IMR-90 (cell line): ENCODE data around the gene NME1. TPM values are rescaled to one million over a fixed set of nuclear protein-coding genes. Genes with fewer than 3 reads are reported as not detected.

Experiments used
- BHLHE40 ChIP-seq: fragments of 150-350 bp; IDR thresholded peaks from 2 replicates; pipeline ENCODE4 v1.6.1; 2016; ENCODE audit warnings: mild to moderate bottlenecking, low read depth, low read length
- NFE2L2 ChIP-seq: fragments of 150-350 bp; IDR thresholded peaks from 2 replicates; pipeline ENCODE4 v1.6.1; 2016; ENCODE audit warnings: low read depth, mild to moderate bottlenecking, low read length
- RFX5 ChIP-seq: IDR thresholded peaks from 2 replicates; pipeline ENCODE4 v1.8.0; 2012; ENCODE audit warnings: low read depth, mild to moderate bottlenecking, low read length, moderate library complexity
- polyA plus RNA-seq, 3 experiments: library from polyadenylated mRNA; depleted of rRNA; stranded (reverse); fragments of >200 nt; gene quantifications; 2 replicates each; pipeline ENCODE4 v1.2.3, GENCODE V29; 2012; ENCODE audit warnings: low replicate concordance in 1 of 3
- total RNA-seq: library from RNA; depleted of rRNA; stranded (reverse); fragments of >200 nt; gene quantifications from 2 replicates; pipeline ENCODE4 v1.2.3, GENCODE V29; 2012

Gene NME1
- total and polyA plus RNA-seq, 2 of the 4 experiments (the other 2 are of a cell fraction): 311 to 312 TPM

GRCh38 chr17:51166198-51166986 lies 13.0 kb downstream of the NME1 start, which contains the start of gene NME2 (continued):
- TF ChIP-seq RFX5 (no peak), BHLHE40 (no peak), NFE2L2 (no peak)
